CD4-positive, alpha-beta T cell treated with Interleukin-17A for 4 hours (primary cell): ENCODE results near the gene PEMT.
"Not testable (repeated sequence)": the region's sequence is repeated elsewhere in the genome, so short reads cannot be mapped to it uniquely, and the experiment has no call there.

ENCODE experiments used
- DNase-seq: peaks from one replicate; pipeline ENCODE4 v3.0.0-alpha.2; 2020; ENCODE audit warnings: mixed read lengths

PEMT gene

DNA sequence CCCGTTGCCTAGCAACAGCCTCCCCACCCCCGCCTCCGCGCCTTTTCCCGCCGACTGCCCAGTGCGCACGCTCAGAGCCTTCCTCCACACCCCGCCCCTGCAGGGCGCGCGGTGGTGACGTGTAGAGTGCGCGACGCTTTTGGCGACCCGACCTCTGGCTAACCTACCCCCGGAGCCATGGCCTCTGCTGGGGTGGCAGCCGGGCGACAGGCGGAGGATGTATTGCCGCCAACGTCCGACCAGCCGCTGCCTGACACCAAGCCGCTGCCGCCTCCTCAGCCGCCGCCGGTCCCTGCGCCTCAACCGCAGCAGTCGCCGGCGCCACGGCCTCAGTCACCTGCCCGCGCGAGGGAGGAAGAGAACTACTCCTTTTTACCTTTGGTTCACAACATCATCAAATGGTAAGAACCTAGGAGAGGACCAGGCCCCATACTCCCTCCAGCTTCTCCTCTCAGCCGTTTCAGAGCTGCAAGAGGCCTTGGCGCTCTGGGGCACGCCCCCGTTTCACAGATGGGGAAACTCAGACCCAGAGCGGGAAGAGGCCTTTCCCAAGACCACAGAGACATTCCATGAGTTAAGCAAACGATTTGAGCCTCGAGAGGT, 114.5 kb downstream of the PEMT start, which contains the start of gene MED9:
Gene MED9 (plus strand): TSS at position 136 of the 603 bp plus-strand sequence. CDS start 42 bp downstream, at position 178.
- DNase-seq: peak; percentile 96

GRCh38 chr17:17474341-17474740, 117.2 kb downstream of the PEMT start:
- DNase-seq: no peak

DNA sequence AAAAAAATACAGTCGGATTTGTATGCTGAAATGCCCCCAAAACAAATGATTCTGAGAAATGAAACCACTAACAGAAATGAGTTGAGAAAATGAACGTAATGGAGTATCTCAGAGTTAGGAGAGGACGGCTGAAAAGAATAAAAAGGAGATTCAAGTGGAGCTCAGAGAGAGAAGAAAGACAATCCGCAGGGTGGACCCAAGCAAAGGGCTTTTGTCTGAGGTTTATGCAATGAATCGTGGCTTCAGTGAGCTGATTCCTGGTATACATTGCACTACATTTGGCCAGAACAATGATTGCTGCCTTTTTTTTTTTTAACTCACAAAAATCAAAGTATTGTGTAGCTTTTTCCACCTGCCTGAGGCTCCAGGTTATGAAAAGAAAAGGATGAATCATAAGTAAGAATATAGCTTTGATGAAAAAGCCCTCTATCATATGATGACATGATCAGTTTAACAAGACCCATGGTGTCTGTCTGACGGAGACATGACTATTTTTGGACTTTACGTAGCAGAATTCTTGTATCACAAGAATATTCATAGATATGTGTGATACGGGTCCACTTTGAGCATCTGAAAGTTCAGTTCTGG, 119.1 kb downstream of the PEMT start:
- DNase-seq: no peak

- DNase-seq: no peak
Measured at GRCh38 chr17:17469996-17470395, 121.5 kb downstream of the PEMT start.

DNA sequence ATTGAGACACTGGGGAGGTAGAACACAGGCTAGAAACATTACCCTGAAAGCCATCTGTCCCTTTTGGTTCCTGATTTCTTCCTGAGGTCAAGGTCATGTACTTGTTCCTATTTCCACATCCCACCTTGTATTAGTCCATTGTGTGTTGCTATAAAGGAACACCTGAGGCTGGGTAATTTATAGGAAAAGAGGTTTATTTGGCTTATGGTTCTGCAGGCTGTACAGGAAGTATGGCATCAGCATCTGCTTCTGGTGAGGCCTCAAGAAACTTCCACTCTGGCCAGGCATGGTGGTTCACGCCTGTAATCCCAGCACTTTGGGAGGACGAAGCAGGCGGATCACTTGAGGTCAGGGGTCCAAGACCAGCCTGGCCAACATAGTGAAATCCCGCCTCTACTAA, 122.2 kb downstream of the PEMT start:
- no peak for DNase-seq

DNA sequence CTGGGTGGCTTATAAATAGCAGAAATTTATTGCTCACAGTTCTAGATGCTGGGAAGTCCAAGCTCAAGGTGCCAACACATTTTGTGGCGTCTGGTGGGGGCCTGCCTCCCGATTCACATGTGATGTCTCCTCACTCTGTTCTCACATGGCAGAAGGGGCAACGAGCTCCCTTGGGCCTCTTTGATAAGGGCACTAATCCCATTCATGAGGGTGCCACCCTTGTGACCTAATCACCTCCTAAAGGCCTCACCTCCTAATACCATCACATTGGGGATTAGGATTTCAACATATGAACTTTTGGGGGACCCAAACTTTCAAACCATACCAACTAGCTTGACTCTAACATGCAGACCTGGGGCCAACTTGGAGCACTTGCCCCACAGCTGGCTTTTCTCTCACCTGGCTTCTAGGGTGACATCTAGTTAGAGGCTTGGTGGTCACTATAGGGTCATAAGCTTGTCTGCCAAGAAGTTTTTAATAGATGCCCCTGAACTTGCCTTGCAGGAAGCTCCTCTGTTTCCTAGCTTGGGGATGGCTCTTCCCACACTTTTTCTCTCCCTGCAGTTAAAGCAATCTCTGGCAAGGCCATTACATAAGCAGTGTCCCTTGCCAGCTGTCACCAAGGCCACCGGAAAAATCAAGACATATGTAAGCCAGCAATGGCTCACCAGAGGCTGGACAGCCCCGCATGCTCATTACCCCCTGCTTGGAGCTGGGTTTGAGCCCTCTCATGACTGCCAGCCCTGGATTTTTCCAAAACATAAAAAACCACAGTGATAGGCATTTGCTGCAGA, 123.1 kb downstream of the PEMT start:
- DNase-seq: no peak

GRCh38 chr17:17467720-17468119, 123.8 kb downstream of the PEMT start:
- no peak for DNase-seq

DNA sequence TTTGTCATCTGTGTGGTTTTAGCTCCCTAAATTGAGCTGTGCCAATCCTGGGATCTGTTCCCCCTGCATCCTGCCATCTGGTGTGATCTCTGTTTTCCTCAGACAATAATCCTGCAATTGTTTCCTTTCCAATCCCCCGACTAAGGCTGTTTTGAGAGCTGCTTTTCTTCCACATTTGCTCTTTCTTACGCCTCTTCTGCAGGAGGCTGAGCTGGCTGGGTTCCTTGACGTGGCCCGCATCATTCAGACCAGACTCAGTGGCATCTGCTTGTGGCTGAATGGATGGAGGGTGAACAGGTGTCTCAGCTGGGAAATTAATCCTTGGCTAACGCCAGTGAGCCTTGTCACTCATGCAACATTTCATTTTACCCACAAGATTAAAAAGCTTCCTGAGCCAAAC, 124.5 kb downstream of the PEMT start:
- DNase-seq: no peak

GRCh38 chr17:17466511-17466910, 125.0 kb downstream of the PEMT start:
- no peak for DNase-seq

- not testable (repeated sequence) for DNase-seq
Measured at GRCh38 chr17:17465878-17466277, 125.6 kb downstream of the PEMT start.

DNA sequence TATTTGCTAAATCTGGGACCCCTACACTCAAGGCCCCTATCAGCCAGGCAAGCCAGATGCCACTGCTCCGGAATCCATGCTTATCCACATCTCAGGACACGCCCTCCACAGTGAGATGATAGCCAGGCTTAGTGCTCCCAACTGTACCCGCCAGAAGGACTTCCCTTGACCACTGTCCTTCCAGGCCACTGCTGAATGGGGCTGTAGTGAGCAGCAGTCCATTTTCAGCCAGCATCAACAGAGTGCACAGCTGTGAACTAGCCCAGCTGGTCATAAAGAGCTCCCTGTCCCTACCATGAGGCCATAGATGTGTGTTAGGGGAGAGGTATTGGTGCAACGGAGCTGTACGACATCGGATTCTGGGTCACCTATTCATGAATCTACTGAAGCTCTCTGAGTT, 127.7 kb downstream of the PEMT start:
- no peak for DNase-seq

- DNase-seq: no peak
Measured at GRCh38 chr17:17462048-17462824, 129.3 kb downstream of the PEMT start.

- no peak for DNase-seq
Measured at GRCh38 chr17:17460038-17460437, 131.5 kb downstream of the PEMT start.

DNA sequence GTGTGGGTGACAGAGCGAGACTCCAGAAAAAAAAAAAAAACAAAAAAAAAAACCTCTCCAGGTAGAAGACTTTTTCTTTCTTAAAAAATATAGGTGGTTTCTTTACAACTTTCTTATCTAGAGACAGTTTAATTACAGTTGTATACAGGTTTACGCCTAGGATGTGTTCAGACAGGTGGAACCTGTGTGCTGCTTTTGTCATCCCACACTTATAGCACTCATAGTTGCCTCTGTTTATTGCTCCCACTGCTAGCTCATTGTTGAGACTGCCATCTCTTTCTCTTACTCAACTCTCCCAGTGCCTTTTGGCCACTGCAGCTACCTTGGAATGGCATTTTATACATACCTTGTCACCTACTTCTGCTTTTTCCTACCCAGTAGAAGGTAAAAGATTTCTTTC, 133.8 kb downstream of the PEMT start:
- DNase-seq: no peak

- no peak for DNase-seq
Measured at GRCh38 chr17:17456251-17456650, 135.3 kb downstream of the PEMT start.
